Stimulated activated CD8-positive, alpha-beta memory T cell treated with anti-CD3 and anti-CD28 coated beads, Interleukin-4, amount 100 ng/mL, for 4 hours (primary cell): ENCODE results near the gene TMEM145.
A peak's percentile ranks its signal among the peaks of the same experiment; 100 is the strongest.
"Not testable (repeated sequence)": the region's sequence is repeated elsewhere in the genome, so short reads cannot be mapped to it uniquely, and the experiment has no call there.

ENCODE experiments used
- DNase-seq, 2 donors: peaks; one replicate each; pipeline ENCODE4 v3.0.0-alpha.2; 2020; ENCODE audit warnings: low read depth in 2 of 2, low spot score in 1 of 2

Gene TMEM145

GRCh38 chr19:42313840-42314755 is 989 bp downstream of the TMEM145 start:
- DNase-seq, result no peak

DNA sequence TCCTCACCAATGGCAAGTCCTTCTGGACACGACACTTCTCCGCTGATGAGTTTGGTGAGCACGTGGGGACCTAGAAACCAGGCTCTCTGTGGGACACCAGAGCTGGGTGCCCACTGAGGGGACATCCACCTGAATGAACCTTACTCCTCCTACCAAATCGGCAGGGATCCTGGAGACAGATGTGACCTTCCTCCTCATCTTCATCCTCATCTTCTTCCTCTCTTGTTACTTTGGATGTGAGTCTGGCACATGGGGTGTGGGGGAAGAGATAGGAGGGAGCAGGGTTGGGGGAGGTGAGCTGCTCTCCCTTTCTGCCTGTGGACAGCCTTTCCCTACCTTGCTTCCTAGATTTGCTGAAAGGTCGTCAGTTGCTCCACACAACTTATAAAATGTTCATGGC is 1.9 kb downstream of the TMEM145 start:
- DNase-seq, result no peak

GRCh38 chr19:42316223-42317211 is 3.4 kb downstream of the TMEM145 start:
- no peak for DNase-seq

DNA sequence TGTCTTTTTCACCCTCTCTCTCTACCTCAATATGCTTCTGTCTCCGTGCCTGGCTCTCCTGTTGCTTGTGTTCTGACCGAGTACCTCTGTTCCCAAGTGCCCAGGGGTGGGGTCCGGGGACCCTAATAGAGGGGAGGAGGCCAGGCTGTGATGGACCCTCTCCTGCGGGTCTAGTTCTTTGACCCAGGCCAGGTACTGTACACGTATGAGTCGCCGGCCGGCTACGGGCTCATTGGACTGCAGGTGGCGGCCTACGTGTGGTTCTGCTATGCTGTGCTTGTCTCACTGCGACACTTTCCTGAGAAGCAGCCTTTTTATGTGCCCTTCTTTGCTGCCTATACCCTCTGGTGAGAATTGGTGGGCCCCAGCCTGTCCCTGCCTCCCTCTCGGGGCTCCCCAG is 4.4 kb downstream of the TMEM145 start:
- no peak for DNase-seq

DNA sequence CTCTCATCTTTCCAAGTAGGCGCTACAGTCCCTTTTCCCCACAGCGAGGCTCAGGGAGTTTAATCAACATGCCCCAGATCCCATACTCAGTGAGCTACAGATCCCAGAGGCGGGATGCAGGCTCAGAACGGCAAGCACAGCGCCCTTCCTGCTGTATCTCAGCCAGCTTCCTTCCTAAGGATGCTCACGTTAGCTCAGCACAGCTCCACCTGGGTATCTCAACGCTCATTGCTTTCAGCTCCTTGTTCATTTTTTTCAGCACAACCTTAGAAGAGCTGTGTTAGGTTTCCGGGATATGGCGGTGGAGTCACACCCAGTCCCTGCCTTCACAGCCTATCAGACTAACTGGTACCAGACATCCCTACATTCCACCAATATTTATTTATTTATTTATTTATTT is 9.2 kb downstream of the TMEM145 start:
- DNase-seq, result no peak

- no peak for DNase-seq
These were observed 10.4 kb downstream of the TMEM145 start for GRCh38 chr19:42323473-42323851.

GRCh38 chr19:42323852-42324654 is 10.9 kb downstream of the TMEM145 start:
- DNase-seq, result no peak

GRCh38 chr19:42324655-42325307 is 11.7 kb downstream of the TMEM145 start:
- no peak for DNase-seq

- peak; percentile 96 to 99 for DNase-seq
These were observed 12.3 kb downstream of the TMEM145 start, which contains the start of gene MEGF8 for GRCh38 chr19:42325308-42325895. Gene MEGF8 (plus strand): TSS chr19:42325635. CDS start chr19:42326244, 609 bp downstream.

DNA sequence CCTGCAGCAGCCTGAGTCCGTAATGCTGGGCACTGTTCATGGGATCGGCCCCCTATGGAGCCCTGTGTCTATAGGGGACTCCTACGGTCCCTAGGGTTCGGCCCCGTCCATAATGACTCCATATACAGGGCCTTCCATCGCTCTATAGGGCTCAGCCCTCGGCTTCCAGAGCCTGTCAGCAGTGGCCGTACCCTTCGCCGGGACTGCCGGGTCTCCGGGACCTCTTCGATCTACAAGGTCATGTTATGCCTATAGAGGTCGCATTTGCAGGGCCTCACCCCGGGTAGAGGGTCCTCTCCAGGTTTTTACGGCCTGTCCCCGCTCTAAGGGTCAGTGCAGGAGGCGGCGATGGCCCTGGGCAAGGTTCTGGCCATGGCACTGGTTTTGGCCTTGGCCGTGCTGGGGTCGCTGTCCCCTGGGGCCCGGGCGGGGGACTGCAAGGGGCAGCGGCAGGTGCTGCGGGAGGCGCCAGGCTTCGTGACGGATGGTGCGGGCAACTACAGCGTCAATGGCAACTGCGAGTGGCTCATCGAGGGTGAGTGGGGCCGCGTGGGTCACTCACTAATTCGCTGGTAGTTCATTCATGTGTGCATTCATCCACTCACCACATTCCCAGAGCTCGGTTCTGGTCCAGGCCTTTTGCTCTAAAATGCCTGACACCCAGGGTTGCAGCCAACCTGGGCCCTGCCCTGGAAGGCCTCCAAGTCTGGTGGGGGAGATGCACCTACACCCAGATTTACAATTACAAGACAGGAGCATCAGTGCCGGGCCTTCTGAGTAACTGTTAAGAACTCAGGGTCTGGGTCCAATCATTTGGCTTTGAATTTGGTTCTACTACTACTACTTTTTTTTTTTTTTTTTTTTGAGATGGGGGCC is 13.0 kb downstream of the TMEM145 start:
- DNase-seq, result no peak

DNA sequence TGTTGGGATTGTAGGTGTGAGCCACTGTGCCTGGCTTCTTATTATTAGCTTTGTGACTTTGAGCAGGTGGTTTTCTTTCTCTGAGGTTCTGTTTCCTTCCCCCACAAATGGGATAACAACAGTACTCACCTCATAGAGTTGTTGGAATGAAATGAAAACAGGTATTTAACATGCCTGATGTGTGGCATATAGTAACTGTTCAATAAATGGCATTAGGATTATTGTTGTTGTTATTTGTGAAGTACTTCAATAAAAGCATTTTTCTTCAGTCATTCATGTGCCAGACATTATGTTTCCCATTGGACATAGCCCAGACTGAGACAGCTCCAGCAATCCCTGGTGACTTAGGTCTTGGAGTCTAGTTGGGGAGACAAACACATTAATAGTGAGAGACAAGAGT is 13.9 kb downstream of the TMEM145 start:
- DNase-seq, result no peak

- DNase-seq, result no peak
These were observed 14.3 kb downstream of the TMEM145 start for GRCh38 chr19:42327381-42327780.

DNA sequence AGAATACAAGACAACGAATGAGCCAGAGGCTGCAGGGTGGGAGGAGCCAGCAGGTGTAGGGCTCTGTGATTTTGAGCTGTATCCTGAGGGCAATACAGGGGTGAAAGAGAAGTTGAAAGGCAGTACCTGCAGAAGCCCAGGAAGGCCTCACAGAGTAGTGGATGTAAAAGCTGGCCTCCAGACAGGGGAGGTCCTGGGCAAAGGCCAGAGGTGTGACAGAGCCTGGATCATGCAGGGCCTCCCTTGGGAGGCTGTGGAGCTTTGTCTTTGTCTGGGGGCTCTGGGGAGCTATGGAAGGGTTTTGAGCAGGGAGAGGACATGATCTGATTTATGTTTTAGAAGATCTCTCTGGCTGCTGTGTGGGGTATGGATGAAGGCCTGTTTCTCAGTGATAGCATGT is 15.0 kb downstream of the TMEM145 start:
- no peak for DNase-seq

- DNase-seq, result no peak
These were observed 15.7 kb downstream of the TMEM145 start for GRCh38 chr19:42328854-42329253.

- no peak for DNase-seq
These were observed 17.2 kb downstream of the TMEM145 start for GRCh38 chr19:42330241-42330711.

DNA sequence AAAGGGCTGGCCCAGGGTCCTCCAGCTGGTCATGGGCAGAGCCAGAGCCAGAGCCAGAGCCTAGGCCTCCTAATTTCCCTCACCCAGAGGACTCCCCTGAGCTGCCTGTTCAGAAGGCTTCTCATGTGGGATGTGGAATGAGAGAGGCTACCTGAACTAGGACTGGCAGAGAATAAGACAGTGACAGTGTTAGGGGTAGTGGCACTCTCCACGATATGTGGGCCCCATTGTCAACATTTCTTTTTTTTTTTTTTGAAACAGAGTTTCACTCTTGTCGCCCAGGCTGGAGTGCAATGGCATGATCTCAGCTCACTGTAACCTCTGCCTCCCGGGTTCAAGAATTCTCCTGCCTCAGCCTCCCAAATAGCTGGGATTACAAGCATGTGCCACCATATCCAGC is 18.2 kb downstream of the TMEM145 start:
- not testable (repeated sequence) for DNase-seq

DNA sequence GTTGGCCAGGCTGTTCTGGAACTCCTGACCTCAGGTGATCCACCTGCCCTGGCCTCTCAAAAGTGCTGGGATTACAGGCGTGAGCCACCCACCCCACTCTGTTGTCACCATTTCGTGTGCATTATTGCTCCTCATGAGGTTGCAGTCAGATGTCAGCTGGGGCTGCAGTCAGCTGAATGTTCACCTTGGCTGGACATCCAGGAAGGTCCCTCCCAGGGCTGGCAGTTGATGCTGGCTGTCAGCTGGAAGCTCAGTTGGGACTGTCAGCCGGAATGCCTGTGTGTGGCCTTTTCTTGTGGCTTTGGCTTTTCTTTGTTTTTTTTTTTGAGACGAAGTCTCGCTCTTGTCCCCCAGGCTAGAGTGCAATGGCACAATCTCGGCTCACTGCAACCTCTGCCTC is 18.9 kb downstream of the TMEM145 start:
- no peak for DNase-seq

DNA sequence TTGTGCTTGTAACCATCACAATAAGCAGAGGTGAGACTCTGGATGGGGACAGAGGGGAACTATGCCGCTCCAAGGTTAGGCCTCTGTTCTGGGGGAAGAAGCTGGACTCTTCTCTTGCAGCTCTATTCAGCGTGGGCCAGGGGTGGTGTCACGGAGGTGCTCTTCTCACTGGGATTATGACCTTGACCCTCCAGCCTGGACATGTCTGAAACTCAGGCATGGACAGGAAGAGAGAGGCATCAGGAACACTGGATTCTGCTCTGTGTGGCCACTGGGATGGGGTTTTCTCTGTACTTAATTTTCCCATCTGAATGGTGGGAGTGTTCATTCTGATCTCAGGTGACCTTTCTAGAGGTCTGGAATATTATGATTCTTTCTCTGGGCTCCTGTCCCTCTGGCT is 19.9 kb downstream of the TMEM145 start:
- DNase-seq, result no peak
